ENCODE measurements around the gene KCNMA1. TPM values are rescaled to one million over a fixed set of nuclear protein-coding genes. Genes with fewer than 3 reads are reported as not detected.

Gene KCNMA1
- polyA plus RNA-seq, 1 donor: 19.6 TPM

DNA sequence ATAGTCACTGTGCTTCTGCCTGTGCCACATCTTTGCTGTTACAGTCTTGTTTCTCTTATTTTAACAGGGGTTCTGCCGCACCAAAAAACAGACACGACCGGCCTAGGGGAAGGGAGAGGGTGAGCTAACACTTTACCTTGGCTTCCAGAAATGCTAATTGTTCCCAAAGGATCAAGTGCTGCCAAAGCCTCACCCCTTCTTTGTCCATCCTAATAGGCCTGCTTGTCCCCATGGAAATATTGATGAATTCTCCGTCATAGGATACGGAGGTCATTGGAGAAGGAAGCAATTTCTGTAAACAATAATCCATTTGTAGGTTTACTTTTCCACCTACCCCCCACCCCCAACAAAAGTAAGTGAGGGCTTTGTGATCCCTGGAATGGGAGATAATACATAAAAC is 567.3 kb downstream of the KCNMA1 start:
- Histone ChIP-seq H3K36me3 (ENCODE audit: control insufficient read depth, insufficient read depth, low read length) (no peaks in the 10 kb centered on the region), H3K4me1 (ENCODE audit: control insufficient read depth, insufficient read depth, low read length) (no peaks in the 10 kb centered on the region), H3K9me3 (ENCODE audit: control insufficient read depth, low read depth, low read length) (no peaks in the 10 kb centered on the region), H3K4me3 (ENCODE audit: low read length) (no peak overlapping the region), H3K27me3 (ENCODE audit: control insufficient read depth, insufficient read depth, low read length) (peaks cover 3% of the 10 kb centered on the region), H3K27ac (ENCODE audit: low read length) (no peak overlapping the region)
- WGBS (ENCODE audit: insufficient coverage, low lambda C conversion rate): no CpG with 5 or more reads among the region's 5 CpGs
- DNase-seq: no peak

DNA sequence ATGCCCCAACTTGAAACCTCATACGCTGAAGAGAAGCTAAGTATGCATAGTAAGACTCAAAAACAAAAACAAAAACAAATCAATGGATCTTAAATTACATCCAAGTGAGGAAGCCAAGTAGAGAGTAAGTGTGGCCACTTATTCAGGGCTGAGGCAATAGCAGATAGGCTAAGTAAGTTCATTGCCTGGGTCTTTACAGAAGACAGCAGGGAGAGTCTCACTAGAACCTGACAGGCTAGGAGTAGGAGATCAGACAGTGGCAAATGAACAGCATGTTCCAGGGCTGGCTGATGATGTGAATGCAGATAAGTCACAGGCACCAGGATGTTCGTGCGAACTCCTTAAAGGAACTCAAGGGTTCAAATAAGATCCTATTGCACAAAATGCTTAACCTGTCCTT is 568.6 kb downstream of the KCNMA1 start:
- Histone ChIP-seq H3K27ac (ENCODE audit: low read length) (no peak overlapping the region), H3K4me3 (ENCODE audit: low read length) (no peak overlapping the region), H3K9me3 (ENCODE audit: control insufficient read depth, low read depth, low read length) (no peaks in the 10 kb centered on the region), H3K4me1 (ENCODE audit: control insufficient read depth, insufficient read depth, low read length) (no peaks in the 10 kb centered on the region), H3K27me3 (ENCODE audit: control insufficient read depth, insufficient read depth, low read length) (peaks cover 3% of the 10 kb centered on the region), H3K36me3 (ENCODE audit: control insufficient read depth, insufficient read depth, low read length) (no peaks in the 10 kb centered on the region)
- no peak for DNase-seq
- 100% methylated on average over 1 of the region's 3 CpGs for WGBS (ENCODE audit: insufficient coverage, low lambda C conversion rate)

DNA sequence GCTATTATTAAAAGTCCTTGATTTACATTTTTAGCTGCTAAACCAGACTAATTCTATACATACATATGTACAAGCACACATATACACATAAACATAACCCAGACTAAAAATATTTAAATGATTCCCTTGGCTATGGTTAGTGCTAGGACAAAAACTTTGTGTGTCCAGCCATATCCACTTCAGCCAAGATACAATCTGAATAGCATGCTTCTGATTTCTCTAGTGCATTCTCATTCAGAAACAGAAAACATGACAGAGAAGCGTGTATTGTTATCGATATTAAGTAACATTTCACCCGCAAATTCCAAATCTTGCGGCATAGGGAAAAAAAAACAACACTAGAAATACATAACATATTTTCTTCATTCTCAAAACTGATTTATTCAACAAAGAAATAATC is 569.3 kb downstream of the KCNMA1 start:
- no peak for DNase-seq
- Histone ChIP-seq H3K27ac (ENCODE audit: low read length) (no peak overlapping the region), H3K4me3 (ENCODE audit: low read length) (no peak overlapping the region), H3K36me3 (ENCODE audit: control insufficient read depth, insufficient read depth, low read length) (no peaks in the 10 kb centered on the region), H3K9me3 (ENCODE audit: control insufficient read depth, low read depth, low read length) (no peaks in the 10 kb centered on the region), H3K4me1 (ENCODE audit: control insufficient read depth, insufficient read depth, low read length) (no peaks in the 10 kb centered on the region), H3K27me3 (ENCODE audit: control insufficient read depth, insufficient read depth, low read length) (peaks cover 3% of the 10 kb centered on the region)
- WGBS (ENCODE audit: insufficient coverage, low lambda C conversion rate): 76% methylated on average over 4 of the region's 4 CpGs

GRCh38 chr10:77062381-77062780 is 575.2 kb downstream of the KCNMA1 start:
- Histone ChIP-seq H3K4me1 (ENCODE audit: control insufficient read depth, insufficient read depth, low read length) (no peaks in the 10 kb centered on the region), H3K9me3 (ENCODE audit: control insufficient read depth, low read depth, low read length) (no peaks in the 10 kb centered on the region), H3K36me3 (ENCODE audit: control insufficient read depth, insufficient read depth, low read length) (no peaks in the 10 kb centered on the region), H3K27me3 (ENCODE audit: control insufficient read depth, insufficient read depth, low read length) (peaks cover 3% of the 10 kb centered on the region), H3K27ac (ENCODE audit: low read length) (no peak overlapping the region), H3K4me3 (ENCODE audit: low read length) (no peak overlapping the region)
- no peak for DNase-seq
- WGBS (ENCODE audit: insufficient coverage, low lambda C conversion rate): 100% methylated on average over 1 of the region's 3 CpGs

DNA sequence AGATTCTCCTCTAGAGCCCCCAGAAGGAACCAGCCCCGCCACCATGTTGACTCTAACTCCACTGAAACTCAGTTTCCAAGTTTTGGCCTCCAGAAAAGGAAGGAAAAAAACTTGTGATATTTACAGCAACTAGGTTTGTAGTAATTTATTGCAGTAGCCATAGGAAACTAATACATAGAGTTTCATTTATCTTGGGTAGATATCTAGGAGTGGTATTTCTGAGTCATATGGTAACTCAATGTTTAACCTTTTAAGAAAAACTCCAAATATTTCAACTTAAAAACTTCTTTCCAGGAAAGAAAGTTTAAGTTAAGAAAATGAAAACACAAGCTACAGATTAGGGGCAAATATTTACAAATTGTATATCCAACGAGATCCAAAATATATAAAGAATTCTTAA is 576.7 kb downstream of the KCNMA1 start:
- Histone ChIP-seq H3K36me3 (ENCODE audit: control insufficient read depth, insufficient read depth, low read length) (no peaks in the 10 kb centered on the region), H3K4me1 (ENCODE audit: control insufficient read depth, insufficient read depth, low read length) (no peaks in the 10 kb centered on the region), H3K9me3 (ENCODE audit: control insufficient read depth, low read depth, low read length) (no peaks in the 10 kb centered on the region), H3K4me3 (ENCODE audit: low read length) (no peak overlapping the region), H3K27me3 (ENCODE audit: control insufficient read depth, insufficient read depth, low read length) (peaks cover 1% of the 10 kb centered on the region), H3K27ac (ENCODE audit: low read length) (no peak overlapping the region)
- WGBS (ENCODE audit: insufficient coverage, low lambda C conversion rate): 100% methylated on average over 1 of the region's 2 CpGs
- no peak for DNase-seq

DNA sequence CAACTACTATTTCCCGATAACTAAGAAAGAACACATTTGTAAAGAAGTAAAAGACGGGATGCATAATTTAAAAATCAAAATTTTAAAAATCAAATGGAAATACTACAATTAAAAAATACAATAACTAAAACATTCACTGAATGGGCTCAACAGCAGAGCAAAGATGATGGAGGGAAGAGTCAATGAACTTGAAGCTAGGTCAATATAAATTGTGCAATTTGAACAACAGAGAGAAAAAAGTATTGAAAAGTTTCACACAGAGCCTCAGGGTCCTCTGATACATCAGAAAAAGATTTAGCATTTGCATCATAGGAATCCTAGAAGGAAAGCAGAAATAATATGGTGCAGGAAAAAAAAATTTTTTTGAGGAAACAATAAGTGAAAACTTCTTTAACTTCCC is 581.0 kb downstream of the KCNMA1 start:
- DNase-seq: no peak
- 94% methylated on average over 2 of the region's 2 CpGs for WGBS (ENCODE audit: insufficient coverage, low lambda C conversion rate)
- Histone ChIP-seq H3K36me3 (ENCODE audit: control insufficient read depth, insufficient read depth, low read length) (no peaks in the 10 kb centered on the region), H3K27me3 (ENCODE audit: control insufficient read depth, insufficient read depth, low read length) (no peaks in the 10 kb centered on the region), H3K4me1 (ENCODE audit: control insufficient read depth, insufficient read depth, low read length) (no peaks in the 10 kb centered on the region), H3K4me3 (ENCODE audit: low read length) (no peak overlapping the region), H3K27ac (ENCODE audit: low read length) (no peak overlapping the region), H3K9me3 (ENCODE audit: control insufficient read depth, low read depth, low read length) (no peaks in the 10 kb centered on the region)

GRCh38 chr10:77052593-77052992 is 585.0 kb downstream of the KCNMA1 start:
- no peaks in the 10 kb centered on the region for H3K27me3 ChIP-seq (ENCODE audit: control insufficient read depth, insufficient read depth, low read length)
- WGBS (ENCODE audit: insufficient coverage, low lambda C conversion rate): no CpG with 5 or more reads among the region's 2 CpGs
- DNase-seq: no peak

GRCh38 chr10:77051837-77052236 is 585.8 kb downstream of the KCNMA1 start:
- Histone ChIP-seq H3K36me3 (ENCODE audit: control insufficient read depth, insufficient read depth, low read length) (no peaks in the 10 kb centered on the region), H3K9me3 (ENCODE audit: control insufficient read depth, low read depth, low read length) (no peaks in the 10 kb centered on the region), H3K27ac (ENCODE audit: low read length) (no peak overlapping the region), H3K4me3 (ENCODE audit: low read length) (no peak overlapping the region), H3K4me1 (ENCODE audit: control insufficient read depth, insufficient read depth, low read length) (no peaks in the 10 kb centered on the region), H3K27me3 (ENCODE audit: control insufficient read depth, insufficient read depth, low read length) (no peaks in the 10 kb centered on the region)
- no peak for DNase-seq

More at GRCh38 chr10:77052593-77052992, 585.0 kb downstream of the KCNMA1 start:
- no peak overlapping the region for H3K4me3 ChIP-seq (ENCODE audit: low read length)
- no peaks in the 10 kb centered on the region for H3K4me1 ChIP-seq (ENCODE audit: control insufficient read depth, insufficient read depth, low read length)
- no peaks in the 10 kb centered on the region for H3K36me3 ChIP-seq (ENCODE audit: control insufficient read depth, insufficient read depth, low read length)
- H3K27ac ChIP-seq (ENCODE audit: low read length): no peak overlapping the region
- no peaks in the 10 kb centered on the region for H3K9me3 ChIP-seq (ENCODE audit: control insufficient read depth, low read depth, low read length)

DNA sequence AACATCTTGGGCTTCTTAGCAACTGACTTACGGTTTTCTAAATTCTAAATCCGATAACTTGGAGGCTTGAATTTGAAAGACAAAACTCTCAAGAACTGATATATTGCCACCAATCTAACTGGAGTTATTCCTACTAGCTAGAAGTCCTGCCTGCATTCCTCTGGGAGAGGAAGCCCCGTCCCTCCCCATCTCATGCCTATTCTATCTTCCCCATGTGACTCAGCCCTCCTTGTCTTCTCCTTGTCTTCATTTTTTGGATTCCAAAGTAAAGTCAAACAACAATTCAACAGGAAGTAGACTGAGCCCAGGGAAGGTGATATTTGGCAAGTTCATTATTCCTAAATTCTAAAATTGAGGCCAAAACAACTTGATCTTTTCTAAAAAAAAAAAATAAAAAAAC is 587.7 kb downstream of the KCNMA1 start:
- DNase-seq: no peak
- no peaks in the 10 kb centered on the region for H3K36me3 ChIP-seq (ENCODE audit: control insufficient read depth, insufficient read depth, low read length)
- H3K4me1 ChIP-seq (ENCODE audit: control insufficient read depth, insufficient read depth, low read length): no peaks in the 10 kb centered on the region
- H3K9me3 ChIP-seq (ENCODE audit: control insufficient read depth, low read depth, low read length): no peaks in the 10 kb centered on the region
- H3K4me3 ChIP-seq (ENCODE audit: low read length): no peak overlapping the region
- no peak overlapping the region for H3K27ac ChIP-seq (ENCODE audit: low read length)
- no peaks in the 10 kb centered on the region for H3K27me3 ChIP-seq (ENCODE audit: control insufficient read depth, insufficient read depth, low read length)
- no CpG with 5 or more reads among the region's 3 CpGs for WGBS (ENCODE audit: insufficient coverage, low lambda C conversion rate)

GRCh38 chr10:77049146-77049545 is 588.5 kb downstream of the KCNMA1 start:
- Histone ChIP-seq H3K27me3 (ENCODE audit: control insufficient read depth, insufficient read depth, low read length) (peaks cover 2% of the 10 kb centered on the region), H3K36me3 (ENCODE audit: control insufficient read depth, insufficient read depth, low read length) (no peaks in the 10 kb centered on the region), H3K4me1 (ENCODE audit: control insufficient read depth, insufficient read depth, low read length) (no peaks in the 10 kb centered on the region), H3K4me3 (ENCODE audit: low read length) (no peak overlapping the region), H3K27ac (ENCODE audit: low read length) (no peak overlapping the region), H3K9me3 (ENCODE audit: control insufficient read depth, low read depth, low read length) (no peaks in the 10 kb centered on the region)
- no peak for DNase-seq
- WGBS (ENCODE audit: insufficient coverage, low lambda C conversion rate): 86% methylated on average over 1 of the region's 3 CpGs

DNA sequence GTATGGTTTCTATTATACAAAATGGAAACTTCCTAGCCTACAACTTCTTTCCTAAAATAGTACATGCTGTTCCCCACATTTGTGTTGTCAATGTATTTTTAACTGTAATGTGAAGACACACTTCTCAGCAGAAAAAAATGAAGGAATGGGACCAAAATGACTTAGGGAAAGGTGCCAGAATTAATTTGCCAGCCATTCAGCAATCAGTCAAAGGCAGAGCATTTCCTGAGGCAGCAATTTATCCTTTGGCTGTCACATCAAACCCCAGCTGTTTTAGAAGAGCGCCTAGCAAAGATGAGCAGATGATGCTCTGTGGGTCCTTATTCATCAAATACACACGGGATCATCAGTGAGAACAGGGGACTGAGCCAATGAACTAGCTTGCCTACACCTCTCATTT is 592.5 kb downstream of the KCNMA1 start:
- no peak overlapping the region for H3K4me3 ChIP-seq (ENCODE audit: low read length)
- no peaks in the 10 kb centered on the region for H3K4me1 ChIP-seq (ENCODE audit: control insufficient read depth, insufficient read depth, low read length)
- WGBS (ENCODE audit: insufficient coverage, low lambda C conversion rate): 43% methylated on average over 1 of the region's 2 CpGs
- no peak overlapping the region for H3K27ac ChIP-seq (ENCODE audit: low read length)
- H3K27me3 ChIP-seq (ENCODE audit: control insufficient read depth, insufficient read depth, low read length): peaks cover 2% of the 10 kb centered on the region
- DNase-seq: no peak
- no peaks in the 10 kb centered on the region for H3K9me3 ChIP-seq (ENCODE audit: control insufficient read depth, low read depth, low read length)
- H3K36me3 ChIP-seq (ENCODE audit: control insufficient read depth, insufficient read depth, low read length): no peaks in the 10 kb centered on the region
